Stimulated activated CD8-positive, alpha-beta memory T cell treated with anti-CD3 and anti-CD28 coated beads, Interleukin-2, amount 100 ng/mL, for 48 hours (primary cell): ENCODE results near the gene ZNF487.
"Not testable (repeated sequence)": the region's sequence is repeated elsewhere in the genome, so short reads cannot be mapped to it uniquely, and the experiment has no call there.

Experiments
- DNase-seq, 2 donors: peaks; one replicate each; pipeline ENCODE4 v3.0.0-alpha.2; 2020; ENCODE audit warnings: low read depth in 2 of 2

ZNF487 gene

GRCh38 chr10:43404704-43405084 is 32.2 kb upstream of the ZNF487 start:
- DNase-seq, result no peak

- peak; percentile 45 to 51 for DNase-seq
Observed at GRCh38 chr10:43407148-43407575, 29.7 kb upstream of the ZNF487 start.

GRCh38 chr10:43407576-43408330 is 29.2 kb upstream of the ZNF487 start:
- DNase-seq, result peak; percentile 83 to 89

GRCh38 chr10:43408331-43408709 is 28.6 kb upstream of the ZNF487 start:
- no peak for DNase-seq

- DNase-seq, result peak; percentile 90 to 94
Observed at GRCh38 chr10:43408710-43409384, 28.1 kb upstream of the ZNF487 start, which contains the start of gene HNRNPF. Gene HNRNPF (minus strand): TSS chr10:43409186. CDS start chr10:43387884, 21,302 bp downstream.

- DNase-seq, result peak in 1 of 2 donors; percentile 65
Observed at GRCh38 chr10:43409385-43410109, 27.4 kb upstream of the ZNF487 start.

- no peak for DNase-seq
Observed at GRCh38 chr10:43410345-43410744, 26.6 kb upstream of the ZNF487 start.

GRCh38 chr10:43411536-43411935 is 25.4 kb upstream of the ZNF487 start:
- DNase-seq, result no peak

- no peak for DNase-seq
Observed at GRCh38 chr10:43415544-43415943, 21.4 kb upstream of the ZNF487 start.

GRCh38 chr10:43417950-43418768 is 18.8 kb upstream of the ZNF487 start:
- peak in 1 of 2 donors; percentile 43 for DNase-seq

GRCh38 chr10:43419997-43420368 is 16.9 kb upstream of the ZNF487 start:
- no peak for DNase-seq

GRCh38 chr10:43420369-43421200 is 16.3 kb upstream of the ZNF487 start:
- peak; percentile 85 to 87 for DNase-seq

GRCh38 chr10:43421201-43421507 is 15.8 kb upstream of the ZNF487 start:
- no peak for DNase-seq

- DNase-seq, result no peak
Observed at GRCh38 chr10:43421519-43421918, 15.4 kb upstream of the ZNF487 start.

GRCh38 chr10:43421944-43422343 is 15.0 kb upstream of the ZNF487 start:
- DNase-seq, result not testable (repeated sequence)

GRCh38 chr10:43424416-43424815 is 12.5 kb upstream of the ZNF487 start:
- DNase-seq, result no peak

- DNase-seq, result not testable (repeated sequence)
Observed at GRCh38 chr10:43426476-43426875, 10.4 kb upstream of the ZNF487 start.

GRCh38 chr10:43427166-43427825 is 9.6 kb upstream of the ZNF487 start:
- no peak for DNase-seq

GRCh38 chr10:43430926-43431663 is 5.8 kb upstream of the ZNF487 start:
- DNase-seq, result no peak
